Measurements from ENCODE around the gene RFX5. TPM values are rescaled to one million over a fixed set of nuclear protein-coding genes. Genes with fewer than 3 reads are reported as not detected.

Gene RFX5
- total RNA-seq, 1 donor from 2014 or later: 262 TPM

- intact Hi-C loops (cut with micrococcal nuclease): no loop called here
- Mint-ChIP-seq H3K9me3 (no peaks in the 10 kb centered on the region), H3K27me3 (no peaks in the 10 kb centered on the region), H3K27ac (no peak overlapping the region), H3K36me3 (ENCODE audit: low read depth) (no peaks in the 10 kb centered on the region), H3K4me1 (no peaks in the 10 kb centered on the region), H3K4me3 (no peak overlapping the region)
- CTCF ChIA-PET: interaction anchor here (0.6 to 1.0 kb wide), 2 partner anchors 28 to 91 kb away, joined by 3 read pairs; partner anchors contain the start of gene POGZ
- TF ChIP-seq, protein P1, sequence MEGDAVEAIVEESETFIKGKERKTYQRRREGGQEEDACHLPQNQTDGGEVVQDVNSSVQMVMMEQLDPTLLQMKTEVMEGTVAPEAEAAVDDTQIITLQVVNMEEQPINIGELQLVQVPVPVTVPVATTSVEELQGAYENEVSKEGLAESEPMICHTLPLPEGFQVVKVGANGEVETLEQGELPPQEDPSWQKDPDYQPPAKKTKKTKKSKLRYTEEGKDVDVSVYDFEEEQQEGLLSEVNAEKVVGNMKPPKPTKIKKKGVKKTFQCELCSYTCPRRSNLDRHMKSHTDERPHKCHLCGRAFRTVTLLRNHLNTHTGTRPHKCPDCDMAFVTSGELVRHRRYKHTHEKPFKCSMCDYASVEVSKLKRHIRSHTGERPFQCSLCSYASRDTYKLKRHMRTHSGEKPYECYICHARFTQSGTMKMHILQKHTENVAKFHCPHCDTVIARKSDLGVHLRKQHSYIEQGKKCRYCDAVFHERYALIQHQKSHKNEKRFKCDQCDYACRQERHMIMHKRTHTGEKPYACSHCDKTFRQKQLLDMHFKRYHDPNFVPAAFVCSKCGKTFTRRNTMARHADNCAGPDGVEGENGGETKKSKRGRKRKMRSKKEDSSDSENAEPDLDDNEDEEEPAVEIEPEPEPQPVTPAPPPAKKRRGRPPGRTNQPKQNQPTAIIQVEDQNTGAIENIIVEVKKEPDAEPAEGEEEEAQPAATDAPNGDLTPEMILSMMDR (IDR thresholded peaks at IDR 0.05): no peak
- no peak for ATAC-seq (ENCODE audit: low read depth)
- POLR2A ChIA-PET: interaction anchor here (1.0 kb wide), 1 partner anchor 42 kb away, joined by 3 read pairs; no protein-coding TSS in a partner anchor
- no peak for DNase-seq
These were observed 21.6 kb upstream of the RFX5 start for GRCh38 chr1:151368393-151369301.

GRCh38 chr1:151367658-151368392 is 20.8 kb upstream of the RFX5 start:
- Mint-ChIP-seq H3K4me1 (no peaks in the 10 kb centered on the region), H3K27me3 (no peaks in the 10 kb centered on the region), H3K27ac (no peak overlapping the region), H3K36me3 (ENCODE audit: low read depth) (no peaks in the 10 kb centered on the region), H3K9me3 (no peaks in the 10 kb centered on the region), H3K4me3 (no peak overlapping the region)
- ChIA-PET CTCF (no interaction called here), POLR2A (interaction anchor here (1.0 to 1.1 kb wide), 2 partner anchors 21 to 41 kb away, joined by 3 read pairs; partner anchors contain the start of gene RFX5)
- intact Hi-C loops (cut with micrococcal nuclease): no loop called here
- DNase-seq (no peak), ATAC-seq (ENCODE audit: low read depth) (no peak)
- TF ChIP-seq, protein P1 (IDR thresholded peaks at IDR 0.05): no peak

DNA sequence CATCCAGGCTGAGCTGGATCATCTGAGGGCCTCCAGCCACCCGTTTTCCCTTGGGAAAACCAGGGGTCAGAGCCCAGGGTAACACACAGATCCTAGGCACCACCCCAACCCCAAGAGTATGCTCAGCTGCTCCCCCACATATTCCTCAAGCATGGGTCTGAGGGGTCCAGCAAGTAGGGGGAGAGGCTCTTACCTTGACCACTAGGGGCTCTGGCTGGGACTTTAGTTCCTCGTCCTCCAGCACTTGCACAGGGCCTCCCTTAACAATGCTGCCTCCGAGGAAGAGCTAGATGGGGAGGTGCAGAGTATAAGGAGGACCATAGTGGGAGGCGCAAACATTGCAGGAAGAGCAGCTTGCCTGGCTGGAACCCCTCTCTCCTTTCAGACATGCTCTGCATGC is 17.9 kb upstream of the RFX5 start:
- no peak for DNase-seq
- CTCF ChIA-PET: no interaction called here
- TF ChIP-seq, protein P1 (IDR thresholded peaks at IDR 0.05): no peak
- Mint-ChIP-seq H3K36me3 (ENCODE audit: low read depth) (no peaks in the 10 kb centered on the region), H3K9me3 (no peaks in the 10 kb centered on the region), H3K4me3 (no peak overlapping the region), H3K4me1 (no peaks in the 10 kb centered on the region), H3K27ac (no peak overlapping the region), H3K27me3 (no peaks in the 10 kb centered on the region)
- intact Hi-C loops (cut with micrococcal nuclease): no loop called here
- no peak for ATAC-seq (ENCODE audit: low read depth)
- POLR2A ChIA-PET: interaction anchor here (1.1 kb wide), 1 partner anchor 38 kb away, joined by 3 read pairs; the partner anchor contains the start of gene PI4KB

GRCh38 chr1:151362308-151363155 is 15.5 kb upstream of the RFX5 start:
- ATAC-seq (ENCODE audit: low read depth): no peak
- no peak for DNase-seq
- CTCF ChIA-PET: no interaction called here
- no peaks in the 10 kb centered on the region for H3K36me3 Mint-ChIP-seq (ENCODE audit: low read depth)
- TF ChIP-seq, protein P1 (IDR thresholded peaks at IDR 0.05): no peak
- POLR2A ChIA-PET: no interaction called here
- no peak overlapping the region for H3K4me3 Mint-ChIP-seq
- no peaks in the 10 kb centered on the region for H3K27me3 Mint-ChIP-seq
- intact Hi-C loops (cut with micrococcal nuclease): no loop called here
- no peaks in the 10 kb centered on the region for H3K4me1 Mint-ChIP-seq
- H3K9me3 Mint-ChIP-seq: no peaks in the 10 kb centered on the region
- no peak overlapping the region for H3K27ac Mint-ChIP-seq

Measured in activated B cell treated with CpG ODN at 0.5 μM for 24 hours (primary cell).